ENCODE measurements around the gene WDR47. TPM values are rescaled to one million over a fixed set of nuclear protein-coding genes. Genes with fewer than 3 reads are reported as not detected.
"Not testable (repeated sequence)": the region's sequence is repeated elsewhere in the genome, so short reads cannot be mapped to it uniquely, and the experiment has no call there.

The WDR47 gene
- polyA plus RNA-seq, 1 donor: 8.9 TPM

- no peaks in the 10 kb centered on the region for H3K36me3 ChIP-seq (ENCODE audit: control insufficient read depth, insufficient read depth, low read length)
- DNase-seq: no peak
- H3K4me3 ChIP-seq (ENCODE audit: low read length): no peak overlapping the region
- H3K4me1 ChIP-seq (ENCODE audit: control insufficient read depth, insufficient read depth, low read length): no peaks in the 10 kb centered on the region
- no peaks in the 10 kb centered on the region for H3K27me3 ChIP-seq (ENCODE audit: control insufficient read depth, insufficient read depth, low read length)
- no peaks in the 10 kb centered on the region for H3K9me3 ChIP-seq (ENCODE audit: control insufficient read depth, low read depth, low read length)
- no peak overlapping the region for H3K27ac ChIP-seq (ENCODE audit: low read length)
Observed at GRCh38 chr1:109027841-109028240, 14.1 kb downstream of the WDR47 start.

GRCh38 chr1:109025694-109026093 lies 16.2 kb downstream of the WDR47 start:
- no peak for DNase-seq
- Histone ChIP-seq H3K27ac (ENCODE audit: low read length) (no peak overlapping the region), H3K4me3 (ENCODE audit: low read length) (no peak overlapping the region), H3K36me3 (ENCODE audit: control insufficient read depth, insufficient read depth, low read length) (peaks cover 3% of the 10 kb centered on the region), H3K4me1 (ENCODE audit: control insufficient read depth, insufficient read depth, low read length) (no peaks in the 10 kb centered on the region), H3K27me3 (ENCODE audit: control insufficient read depth, insufficient read depth, low read length) (no peaks in the 10 kb centered on the region), H3K9me3 (ENCODE audit: control insufficient read depth, low read depth, low read length) (no peaks in the 10 kb centered on the region)
- 80% methylated on average over 2 of the region's 6 CpGs for WGBS (ENCODE audit: insufficient coverage, low lambda C conversion rate)

- Histone ChIP-seq H3K36me3 (ENCODE audit: control insufficient read depth, insufficient read depth, low read length) (peaks cover 3% of the 10 kb centered on the region), H3K4me3 (ENCODE audit: low read length) (no peak overlapping the region), H3K27me3 (ENCODE audit: control insufficient read depth, insufficient read depth, low read length) (no peaks in the 10 kb centered on the region), H3K4me1 (ENCODE audit: control insufficient read depth, insufficient read depth, low read length) (no peaks in the 10 kb centered on the region), H3K9me3 (ENCODE audit: control insufficient read depth, low read depth, low read length) (no peaks in the 10 kb centered on the region), H3K27ac (ENCODE audit: low read length) (no peak overlapping the region)
- 100% methylated on average over 1 of the region's 2 CpGs for WGBS (ENCODE audit: insufficient coverage, low lambda C conversion rate)
- DNase-seq: no peak
Observed at GRCh38 chr1:109024646-109025045, 17.3 kb downstream of the WDR47 start.

GRCh38 chr1:109020693-109021257 lies 21.1 kb downstream of the WDR47 start:
- Histone ChIP-seq H3K27me3 (ENCODE audit: control insufficient read depth, insufficient read depth, low read length) (no peaks in the 10 kb centered on the region), H3K9me3 (ENCODE audit: control insufficient read depth, low read depth, low read length) (peaks cover 4% of the 10 kb centered on the region), H3K4me3 (ENCODE audit: low read length) (no peak overlapping the region), H3K4me1 (ENCODE audit: control insufficient read depth, insufficient read depth, low read length) (no peaks in the 10 kb centered on the region), H3K36me3 (ENCODE audit: control insufficient read depth, insufficient read depth, low read length) (peaks cover 12% of the 10 kb centered on the region), H3K27ac (ENCODE audit: low read length) (no peak overlapping the region)
- DNase-seq: no peak
- WGBS (ENCODE audit: insufficient coverage, low lambda C conversion rate): 100% methylated on average over 1 of the region's 3 CpGs

GRCh38 chr1:109017719-109018118 lies 24.2 kb downstream of the WDR47 start:
- WGBS (ENCODE audit: insufficient coverage, low lambda C conversion rate): no CpG with 5 or more reads among the region's 6 CpGs
- not testable (repeated sequence) for H3K4me1 ChIP-seq (ENCODE audit: control insufficient read depth, insufficient read depth, low read length); DNase-seq; H3K27me3 ChIP-seq (ENCODE audit: control insufficient read depth, insufficient read depth, low read length); H3K9me3 ChIP-seq (ENCODE audit: control insufficient read depth, low read depth, low read length); H3K27ac ChIP-seq (ENCODE audit: low read length); H3K4me3 ChIP-seq (ENCODE audit: low read length)
- H3K36me3 ChIP-seq (ENCODE audit: control insufficient read depth, insufficient read depth, low read length): peaks cover 18% of the 10 kb centered on the region

- H3K27me3 ChIP-seq (ENCODE audit: control insufficient read depth, insufficient read depth, low read length): no peaks in the 10 kb centered on the region
- WGBS (ENCODE audit: insufficient coverage, low lambda C conversion rate): 100% methylated on average over 1 of the region's 1 CpG
- no peak overlapping the region for H3K4me3 ChIP-seq (ENCODE audit: low read length)
- no peak for DNase-seq
- no peak overlapping the region for H3K27ac ChIP-seq (ENCODE audit: low read length)
- peaks cover 4% of the 10 kb centered on the region for H3K9me3 ChIP-seq (ENCODE audit: control insufficient read depth, low read depth, low read length)
- peaks cover 21% of the 10 kb centered on the region for H3K36me3 ChIP-seq (ENCODE audit: control insufficient read depth, insufficient read depth, low read length)
- H3K4me1 ChIP-seq (ENCODE audit: control insufficient read depth, insufficient read depth, low read length): no peaks in the 10 kb centered on the region
Observed at GRCh38 chr1:109017134-109017533, 24.8 kb downstream of the WDR47 start.

- Histone ChIP-seq H3K27ac (ENCODE audit: low read length) (no peak overlapping the region), H3K4me1 (ENCODE audit: control insufficient read depth, insufficient read depth, low read length) (no peaks in the 10 kb centered on the region), H3K9me3 (ENCODE audit: control insufficient read depth, low read depth, low read length) (no peaks in the 10 kb centered on the region), H3K36me3 (ENCODE audit: control insufficient read depth, insufficient read depth, low read length) (peaks cover 18% of the 10 kb centered on the region), H3K27me3 (ENCODE audit: control insufficient read depth, insufficient read depth, low read length) (no peaks in the 10 kb centered on the region), H3K4me3 (ENCODE audit: low read length) (no peak overlapping the region)
- DNase-seq: no peak
- 40% methylated on average over 1 of the region's 7 CpGs for WGBS (ENCODE audit: insufficient coverage, low lambda C conversion rate)
Observed at GRCh38 chr1:109011335-109011734, 30.6 kb downstream of the WDR47 start.

- not testable (repeated sequence) for H3K9me3 ChIP-seq (ENCODE audit: control insufficient read depth, low read depth, low read length); DNase-seq; H3K27me3 ChIP-seq (ENCODE audit: control insufficient read depth, insufficient read depth, low read length); H3K4me3 ChIP-seq (ENCODE audit: low read length); H3K4me1 ChIP-seq (ENCODE audit: control insufficient read depth, insufficient read depth, low read length); H3K27ac ChIP-seq (ENCODE audit: low read length)
- H3K36me3 ChIP-seq (ENCODE audit: control insufficient read depth, insufficient read depth, low read length): peaks cover 29% of the 10 kb centered on the region
- WGBS (ENCODE audit: insufficient coverage, low lambda C conversion rate): no CpG with 5 or more reads among the region's 3 CpGs
Observed at GRCh38 chr1:108996622-108997021, 45.3 kb downstream of the WDR47 start.

GRCh38 chr1:108983114-108983513 lies 58.8 kb downstream of the WDR47 start:
- Histone ChIP-seq H3K9me3 (ENCODE audit: control insufficient read depth, low read depth, low read length) (no peaks in the 10 kb centered on the region), H3K4me1 (ENCODE audit: control insufficient read depth, insufficient read depth, low read length) (no peaks in the 10 kb centered on the region), H3K36me3 (ENCODE audit: control insufficient read depth, insufficient read depth, low read length) (peaks cover 12% of the 10 kb centered on the region), H3K4me3 (ENCODE audit: low read length) (no peak overlapping the region), H3K27ac (ENCODE audit: low read length) (no peak overlapping the region), H3K27me3 (ENCODE audit: control insufficient read depth, insufficient read depth, low read length) (no peaks in the 10 kb centered on the region)
- DNase-seq: no peak
- no CpG with 5 or more reads among the region's 4 CpGs for WGBS (ENCODE audit: insufficient coverage, low lambda C conversion rate)

GRCh38 chr1:108976658-108977057 lies 65.2 kb downstream of the WDR47 start:
- Histone ChIP-seq H3K27ac (ENCODE audit: low read length) (no peak overlapping the region), H3K4me3 (ENCODE audit: low read length) (no peak overlapping the region), H3K4me1 (ENCODE audit: control insufficient read depth, insufficient read depth, low read length) (no peaks in the 10 kb centered on the region), H3K9me3 (ENCODE audit: control insufficient read depth, low read depth, low read length) (no peaks in the 10 kb centered on the region), H3K36me3 (ENCODE audit: control insufficient read depth, insufficient read depth, low read length) (peaks cover 21% of the 10 kb centered on the region), H3K27me3 (ENCODE audit: control insufficient read depth, insufficient read depth, low read length) (no peaks in the 10 kb centered on the region)
- DNase-seq: no peak
- WGBS (ENCODE audit: insufficient coverage, low lambda C conversion rate): 90% methylated on average over 2 of the region's 4 CpGs

- no peak overlapping the region for H3K27ac ChIP-seq (ENCODE audit: low read length)
- no peak overlapping the region for H3K4me3 ChIP-seq (ENCODE audit: low read length)
- no peaks in the 10 kb centered on the region for H3K9me3 ChIP-seq (ENCODE audit: control insufficient read depth, low read depth, low read length)
- no peak for DNase-seq
- WGBS (ENCODE audit: insufficient coverage, low lambda C conversion rate): 100% methylated on average over 1 of the region's 1 CpG
- H3K27me3 ChIP-seq (ENCODE audit: control insufficient read depth, insufficient read depth, low read length): no peaks in the 10 kb centered on the region
- peaks cover 21% of the 10 kb centered on the region for H3K36me3 ChIP-seq (ENCODE audit: control insufficient read depth, insufficient read depth, low read length)
- no peaks in the 10 kb centered on the region for H3K4me1 ChIP-seq (ENCODE audit: control insufficient read depth, insufficient read depth, low read length)
Observed at GRCh38 chr1:108972951-108973350, 69.0 kb downstream of the WDR47 start.

Measured in large intestine (tissue), 3 donors.